Measurements from ENCODE around the gene HS6ST2.

HS6ST2 gene

DNA sequence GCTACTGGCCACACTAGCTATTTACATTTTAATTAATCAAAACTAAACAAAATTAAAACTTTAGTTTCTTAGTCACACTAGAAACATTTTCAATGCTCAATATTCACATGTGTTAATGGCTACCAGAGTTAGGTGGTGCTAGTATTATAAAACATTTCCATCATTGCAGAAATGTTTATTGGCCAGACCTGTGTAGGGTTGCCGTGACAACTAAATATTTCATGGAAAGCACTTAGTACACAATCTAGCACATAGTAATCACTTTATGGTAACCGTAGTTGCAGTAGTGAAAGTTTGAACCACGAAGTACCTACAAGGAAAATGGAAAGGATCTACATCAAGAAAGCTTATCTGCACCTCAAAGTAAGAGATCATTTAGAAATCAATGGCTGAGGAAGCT lies 95.9 kb downstream of the HS6ST2 start:
- Histone ChIP-seq H3K4me2 (ENCODE audit: low read length) (no peak overlapping the region), H3K4me1 (ENCODE audit: insufficient read depth, low read length, severe bottlenecking) (no peaks in the 10 kb centered on the region), H3K9me3 (ENCODE audit: low read length) (no peaks in the 10 kb centered on the region), H3K36me3 (ENCODE audit: insufficient read depth, low read length) (no peaks in the 10 kb centered on the region), H3F3A (ENCODE audit: insufficient read depth, low read length) (no peaks in the 10 kb centered on the region), H3K27me3 (ENCODE audit: insufficient read depth, low read length) (no peaks in the 10 kb centered on the region), H3K27ac (ENCODE audit: low read depth, low read length, poor library complexity, severe bottlenecking) (no peak overlapping the region), H3K9ac (ENCODE audit: low read length) (no peak overlapping the region), H3K79me2 (ENCODE audit: insufficient read depth, low read length) (no peaks in the 10 kb centered on the region), H2AFZ (ENCODE audit: low read length) (no peak overlapping the region), H3K9me2 (ENCODE audit: low read depth, low read length) (no peaks in the 10 kb centered on the region), H3K4me3 (ENCODE audit: low read depth, low read length, poor library complexity, severe bottlenecking) (no peak overlapping the region), H4K20me1 (ENCODE audit: insufficient read depth, low read length) (no peaks in the 10 kb centered on the region)
- TF ChIP-seq, protein P1, sequence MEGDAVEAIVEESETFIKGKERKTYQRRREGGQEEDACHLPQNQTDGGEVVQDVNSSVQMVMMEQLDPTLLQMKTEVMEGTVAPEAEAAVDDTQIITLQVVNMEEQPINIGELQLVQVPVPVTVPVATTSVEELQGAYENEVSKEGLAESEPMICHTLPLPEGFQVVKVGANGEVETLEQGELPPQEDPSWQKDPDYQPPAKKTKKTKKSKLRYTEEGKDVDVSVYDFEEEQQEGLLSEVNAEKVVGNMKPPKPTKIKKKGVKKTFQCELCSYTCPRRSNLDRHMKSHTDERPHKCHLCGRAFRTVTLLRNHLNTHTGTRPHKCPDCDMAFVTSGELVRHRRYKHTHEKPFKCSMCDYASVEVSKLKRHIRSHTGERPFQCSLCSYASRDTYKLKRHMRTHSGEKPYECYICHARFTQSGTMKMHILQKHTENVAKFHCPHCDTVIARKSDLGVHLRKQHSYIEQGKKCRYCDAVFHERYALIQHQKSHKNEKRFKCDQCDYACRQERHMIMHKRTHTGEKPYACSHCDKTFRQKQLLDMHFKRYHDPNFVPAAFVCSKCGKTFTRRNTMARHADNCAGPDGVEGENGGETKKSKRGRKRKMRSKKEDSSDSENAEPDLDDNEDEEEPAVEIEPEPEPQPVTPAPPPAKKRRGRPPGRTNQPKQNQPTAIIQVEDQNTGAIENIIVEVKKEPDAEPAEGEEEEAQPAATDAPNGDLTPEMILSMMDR (IDR thresholded peaks at IDR 0.05; ENCODE audit: low read length): no peak
- TF ChIP-seq EZH2 (IDR thresholded peaks at IDR 0.05; ENCODE audit: borderline replicate concordance, low read length): no peak

DNA sequence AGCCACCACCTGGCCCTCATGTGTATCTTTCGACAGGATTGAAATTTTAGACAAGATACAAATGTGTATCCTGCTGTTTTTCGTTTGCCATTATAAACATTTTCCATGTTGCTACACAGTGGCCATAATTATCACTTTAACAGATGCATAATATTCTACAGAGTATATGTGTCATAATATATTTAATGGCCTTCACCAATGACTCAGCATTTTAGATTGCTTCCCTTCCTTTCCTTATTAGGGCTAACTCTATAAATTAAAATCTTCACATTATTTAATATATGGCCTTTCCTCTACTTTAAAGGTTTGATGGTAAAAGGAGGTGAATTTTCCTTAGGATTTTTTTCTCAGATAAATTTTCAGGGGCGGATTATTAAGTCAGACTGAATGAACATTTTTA lies 97.4 kb downstream of the HS6ST2 start:
- H2AFZ ChIP-seq (ENCODE audit: low read length): no peak overlapping the region
- TF ChIP-seq, protein P1 (IDR thresholded peaks at IDR 0.05; ENCODE audit: low read length): no peak
- TF ChIP-seq EZH2 (IDR thresholded peaks at IDR 0.05; ENCODE audit: borderline replicate concordance, low read length): no peak
- H3K79me2 ChIP-seq (ENCODE audit: insufficient read depth, low read length): no peaks in the 10 kb centered on the region
- H3F3A ChIP-seq (ENCODE audit: insufficient read depth, low read length): no peaks in the 10 kb centered on the region
- H3K36me3 ChIP-seq (ENCODE audit: insufficient read depth, low read length): no peaks in the 10 kb centered on the region
- no peak overlapping the region for H3K27ac ChIP-seq (ENCODE audit: low read depth, low read length, poor library complexity, severe bottlenecking)
- no peaks in the 10 kb centered on the region for H3K27me3 ChIP-seq (ENCODE audit: insufficient read depth, low read length)
- no peaks in the 10 kb centered on the region for H3K9me3 ChIP-seq (ENCODE audit: low read length)
- H4K20me1 ChIP-seq (ENCODE audit: insufficient read depth, low read length): no peaks in the 10 kb centered on the region
- H3K4me1 ChIP-seq (ENCODE audit: insufficient read depth, low read length, severe bottlenecking): no peaks in the 10 kb centered on the region
- H3K4me2 ChIP-seq (ENCODE audit: low read length): no peak overlapping the region
- no peak overlapping the region for H3K9ac ChIP-seq (ENCODE audit: low read length)
- H3K4me3 ChIP-seq (ENCODE audit: low read depth, low read length, poor library complexity, severe bottlenecking): no peak overlapping the region
- no peaks in the 10 kb centered on the region for H3K9me2 ChIP-seq (ENCODE audit: low read depth, low read length)

DNA sequence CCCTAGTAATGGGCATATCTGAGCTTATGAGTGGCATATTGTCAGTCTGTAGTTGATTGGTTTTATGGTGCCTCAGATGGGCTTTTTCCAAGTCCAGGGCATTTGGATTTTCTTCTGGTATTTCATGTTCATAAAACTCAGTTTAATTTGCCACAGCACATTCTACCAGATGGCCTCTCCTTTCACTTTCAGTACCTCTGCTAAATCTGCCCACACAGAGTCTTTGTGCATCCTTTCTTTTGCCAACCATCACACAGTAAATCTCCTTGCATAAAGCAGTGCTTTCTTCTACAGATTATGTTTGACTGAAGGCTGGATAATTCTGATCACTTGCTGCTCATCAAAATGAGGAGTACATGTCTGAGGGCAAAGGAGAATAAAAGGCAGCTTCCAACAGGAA lies 98.2 kb downstream of the HS6ST2 start:
- no peaks in the 10 kb centered on the region for H3K36me3 ChIP-seq (ENCODE audit: insufficient read depth, low read length)
- no peak overlapping the region for H3K27ac ChIP-seq (ENCODE audit: low read depth, low read length, poor library complexity, severe bottlenecking)
- H3K79me2 ChIP-seq (ENCODE audit: insufficient read depth, low read length): no peaks in the 10 kb centered on the region
- H3K4me1 ChIP-seq (ENCODE audit: insufficient read depth, low read length, severe bottlenecking): no peaks in the 10 kb centered on the region
- no peak for TF ChIP-seq EZH2 (IDR thresholded peaks at IDR 0.05; ENCODE audit: borderline replicate concordance, low read length)
- TF ChIP-seq, protein P1 (IDR thresholded peaks at IDR 0.05; ENCODE audit: low read length): no peak
- no peaks in the 10 kb centered on the region for H3K9me3 ChIP-seq (ENCODE audit: low read length)
- no peaks in the 10 kb centered on the region for H3F3A ChIP-seq (ENCODE audit: insufficient read depth, low read length)
- H3K9me2 ChIP-seq (ENCODE audit: low read depth, low read length): no peaks in the 10 kb centered on the region
- no peak overlapping the region for H2AFZ ChIP-seq (ENCODE audit: low read length)
- H3K27me3 ChIP-seq (ENCODE audit: insufficient read depth, low read length): no peaks in the 10 kb centered on the region
- no peaks in the 10 kb centered on the region for H4K20me1 ChIP-seq (ENCODE audit: insufficient read depth, low read length)
- H3K4me3 ChIP-seq (ENCODE audit: low read depth, low read length, poor library complexity, severe bottlenecking): no peak overlapping the region
- H3K4me2 ChIP-seq (ENCODE audit: low read length): no peak overlapping the region
- H3K9ac ChIP-seq (ENCODE audit: low read length): no peak overlapping the region
